Activated CD4-positive, alpha-beta memory T cell treated with anti-CD3 and anti-CD28 coated beads, Interleukin-2, amount 10 ng/mL, durations not matched to agents 7 days and 5 days (primary cell): ENCODE data around the gene PDE9A. TPM values are rescaled to one million over a fixed set of nuclear protein-coding genes. Genes with fewer than 3 reads are reported as not detected.
A peak's percentile ranks its signal among the peaks of the same experiment; 100 is the strongest.

Source experiments
- CTCF ChIA-PET: fragments of 350-600 bp; sonication (Branson Sonifier 250); formaldehyde crosslinking; loops from one replicate; lab custom pipeline; 2021; ENCODE audit warnings: antibody characterized with exemption, inconsistent platforms; lab: Charles Lee
- POLR2A ChIA-PET: fragments of 350-600 bp; sonication (Branson Sonifier 250); formaldehyde crosslinking; loops from one replicate; lab custom pipeline; 2021; ENCODE audit warnings: antibody characterized with exemption; lab: Charles Lee
- DNase-seq: peaks from one replicate; pipeline ENCODE4 v3.0.0-alpha.2; 2020
- H3K27ac Mint-ChIP-seq: one replicate; pipeline ENCODE4 v1.8.0; 2021; ENCODE audit warnings: mild to moderate bottlenecking, mixed read lengths
- H3K27me3 Mint-ChIP-seq: one replicate; pipeline ENCODE4 v1.8.0; 2021; ENCODE audit warnings: mixed read lengths
- H3K36me3 Mint-ChIP-seq: one replicate; pipeline ENCODE4 v1.8.0; 2021; ENCODE audit warnings: low read depth, mixed read lengths
- H3K4me1 Mint-ChIP-seq: one replicate; pipeline ENCODE4 v1.8.0; 2021; ENCODE audit warnings: mixed read lengths
- H3K4me3 Mint-ChIP-seq: one replicate; pipeline ENCODE4 v1.8.0; 2021; ENCODE audit warnings: mild to moderate bottlenecking, mixed read lengths
- H3K9me3 Mint-ChIP-seq: one replicate; pipeline ENCODE4 v1.8.0; 2021; ENCODE audit warnings: mixed read lengths
- total RNA-seq, 2 experiments: library from RNA; stranded (reverse); gene quantifications; one replicate each; pipeline ENCODE4 v1.2.3, GENCODE V29; 2021

PDE9A gene
- total RNA-seq, 2 experiments from 2014 or later: 13.9 to 14.3 TPM

GRCh38 chr21:42650033-42650370 lies 3.4 kb upstream of the PDE9A start:
- H3K27me3 Mint-ChIP-seq: peaks cover 35% of the 10 kb centered on the region
- H3K9me3 Mint-ChIP-seq: no peaks in the 10 kb centered on the region
- no peak overlapping the region for H3K27ac Mint-ChIP-seq
- no peak for DNase-seq
- CTCF ChIA-PET: no interaction called here
- POLR2A ChIA-PET: no interaction called here
- no peak overlapping the region for H3K4me3 Mint-ChIP-seq
- H3K36me3 Mint-ChIP-seq: peaks cover 5% of the 10 kb centered on the region
- H3K4me1 Mint-ChIP-seq: peaks cover 10% of the 10 kb centered on the region

- peaks cover 5% of the 10 kb centered on the region for H3K36me3 Mint-ChIP-seq
- no peak overlapping the region for H3K4me3 Mint-ChIP-seq
- peaks cover 41% of the 10 kb centered on the region for H3K27me3 Mint-ChIP-seq
- H3K9me3 Mint-ChIP-seq: no peaks in the 10 kb centered on the region
- no peak for DNase-seq
- no peak overlapping the region for H3K27ac Mint-ChIP-seq
- CTCF ChIA-PET: no interaction called here
- H3K4me1 Mint-ChIP-seq: peaks cover 13% of the 10 kb centered on the region
- POLR2A ChIA-PET: no interaction called here
Measured at GRCh38 chr21:42650441-42651421, 2.7 kb upstream of the PDE9A start.

DNA sequence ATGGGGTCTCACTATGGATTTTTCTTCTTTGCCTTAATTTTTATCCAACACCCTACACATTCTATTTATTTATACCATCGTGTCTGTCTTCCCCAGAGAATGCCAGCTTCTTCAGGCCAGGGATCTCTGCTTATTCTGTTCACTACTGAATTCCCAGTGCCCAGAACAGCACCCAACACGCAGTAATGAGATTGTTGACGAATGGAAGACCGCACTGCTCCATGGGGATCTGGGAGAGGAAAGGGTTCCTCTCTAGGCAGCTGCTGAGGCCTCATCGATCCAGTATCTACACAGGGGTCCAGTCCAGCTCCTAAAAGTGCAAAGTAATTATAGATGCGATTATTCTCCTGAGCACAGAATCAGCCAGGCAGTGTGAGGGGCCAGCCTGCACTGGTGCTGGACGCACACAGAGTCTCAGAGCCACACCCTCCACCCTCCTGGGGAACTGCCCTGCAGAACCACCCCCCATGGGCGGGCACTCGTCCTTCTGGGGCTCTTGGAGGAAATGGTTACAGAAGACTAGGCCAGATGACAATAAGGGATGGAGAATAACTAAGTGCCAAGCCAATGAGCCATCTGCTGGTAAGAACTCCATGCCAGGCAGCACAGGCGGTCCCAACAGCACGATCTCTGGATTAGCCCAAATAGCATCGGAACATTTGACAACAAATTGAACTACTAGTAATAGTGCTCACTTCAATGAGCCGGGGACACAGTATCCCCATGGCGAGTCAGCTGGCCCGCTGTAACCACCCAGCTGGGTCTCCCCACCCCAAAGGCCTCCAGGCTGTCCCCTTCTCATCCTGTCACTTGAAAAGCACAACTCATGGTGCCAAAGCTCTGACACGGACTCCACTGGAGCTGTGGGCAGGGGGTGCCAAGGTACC lies 1.7 kb upstream of the PDE9A start:
- peaks cover 49% of the 10 kb centered on the region for H3K27me3 Mint-ChIP-seq
- H3K36me3 Mint-ChIP-seq: peaks cover 5% of the 10 kb centered on the region
- ChIA-PET CTCF (no interaction called here), POLR2A (no interaction called here)
- H3K4me3 Mint-ChIP-seq: peak overlapping the region; percentile 14
- H3K27ac Mint-ChIP-seq: no peak overlapping the region
- no peaks in the 10 kb centered on the region for H3K9me3 Mint-ChIP-seq
- peaks cover 15% of the 10 kb centered on the region for H3K4me1 Mint-ChIP-seq
- no peak for DNase-seq

DNA sequence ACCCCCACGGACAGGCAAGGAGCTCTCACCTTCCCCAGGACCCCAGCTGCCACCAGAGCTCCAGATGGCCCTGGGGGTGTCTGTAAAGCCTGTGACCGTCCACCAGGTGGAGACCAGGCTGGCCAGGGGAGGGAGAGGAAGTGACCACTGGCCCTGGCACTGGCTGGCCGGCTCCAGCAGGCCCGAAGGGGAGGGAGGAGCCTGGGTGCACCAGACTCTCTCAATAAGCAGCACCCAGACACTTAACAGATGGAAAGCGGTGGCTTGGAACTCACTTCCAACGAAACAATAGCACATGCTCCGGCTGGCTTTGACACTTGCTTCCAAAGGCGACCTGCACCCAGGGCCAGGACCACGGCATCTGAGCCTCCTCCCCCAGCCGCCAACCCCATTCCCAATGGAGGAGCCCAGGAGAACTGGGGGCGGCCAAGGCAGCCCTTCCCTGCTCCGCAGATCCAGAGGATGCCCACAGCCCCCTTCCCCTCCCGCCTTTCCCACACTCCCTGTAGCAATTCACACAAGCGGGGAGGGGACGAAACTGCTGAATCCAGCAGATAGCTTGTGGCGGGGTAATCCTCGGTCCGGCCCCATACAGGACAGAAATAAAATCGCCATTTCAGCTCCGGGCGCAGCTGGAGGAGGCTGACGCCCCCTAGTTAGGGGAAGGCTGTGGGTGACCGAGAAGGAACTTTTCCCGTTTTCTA lies 742 bp upstream of the PDE9A start:
- H3K4me1 Mint-ChIP-seq: peaks cover 15% of the 10 kb centered on the region
- ChIA-PET POLR2A (interaction anchor here (2.1 kb wide), 1 partner anchor 32 kb away, joined by 9 read pairs; no protein-coding TSS in a partner anchor), CTCF (no interaction called here)
- H3K4me3 Mint-ChIP-seq: peak overlapping the region; percentile 61
- peaks cover 51% of the 10 kb centered on the region for H3K27me3 Mint-ChIP-seq
- H3K9me3 Mint-ChIP-seq: no peaks in the 10 kb centered on the region
- DNase-seq: no peak
- peaks cover 5% of the 10 kb centered on the region for H3K36me3 Mint-ChIP-seq
- H3K27ac Mint-ChIP-seq: no peak overlapping the region

GRCh38 chr21:42654179-42654912 lies 925 bp downstream of the PDE9A start:
- POLR2A ChIA-PET: interaction anchor here (0.9 to 2.1 kb wide), 7 partner anchors 11 to 84 kb away, joined by 3 to 9 read pairs (median 3); no protein-coding TSS in a partner anchor
- no peak for DNase-seq
- no peaks in the 10 kb centered on the region for H3K9me3 Mint-ChIP-seq
- peaks cover 47% of the 10 kb centered on the region for H3K27me3 Mint-ChIP-seq
- H3K36me3 Mint-ChIP-seq: peaks cover 5% of the 10 kb centered on the region
- CTCF ChIA-PET: interaction anchor here (0.5 to 1.1 kb wide), 4 partner anchors 30 to 189 kb away, joined by 3 to 10 read pairs (median 4); no protein-coding TSS in a partner anchor
- no peak overlapping the region for H3K27ac Mint-ChIP-seq
- peaks cover 15% of the 10 kb centered on the region for H3K4me1 Mint-ChIP-seq
- peak overlapping the region; percentile 64 for H3K4me3 Mint-ChIP-seq

DNA sequence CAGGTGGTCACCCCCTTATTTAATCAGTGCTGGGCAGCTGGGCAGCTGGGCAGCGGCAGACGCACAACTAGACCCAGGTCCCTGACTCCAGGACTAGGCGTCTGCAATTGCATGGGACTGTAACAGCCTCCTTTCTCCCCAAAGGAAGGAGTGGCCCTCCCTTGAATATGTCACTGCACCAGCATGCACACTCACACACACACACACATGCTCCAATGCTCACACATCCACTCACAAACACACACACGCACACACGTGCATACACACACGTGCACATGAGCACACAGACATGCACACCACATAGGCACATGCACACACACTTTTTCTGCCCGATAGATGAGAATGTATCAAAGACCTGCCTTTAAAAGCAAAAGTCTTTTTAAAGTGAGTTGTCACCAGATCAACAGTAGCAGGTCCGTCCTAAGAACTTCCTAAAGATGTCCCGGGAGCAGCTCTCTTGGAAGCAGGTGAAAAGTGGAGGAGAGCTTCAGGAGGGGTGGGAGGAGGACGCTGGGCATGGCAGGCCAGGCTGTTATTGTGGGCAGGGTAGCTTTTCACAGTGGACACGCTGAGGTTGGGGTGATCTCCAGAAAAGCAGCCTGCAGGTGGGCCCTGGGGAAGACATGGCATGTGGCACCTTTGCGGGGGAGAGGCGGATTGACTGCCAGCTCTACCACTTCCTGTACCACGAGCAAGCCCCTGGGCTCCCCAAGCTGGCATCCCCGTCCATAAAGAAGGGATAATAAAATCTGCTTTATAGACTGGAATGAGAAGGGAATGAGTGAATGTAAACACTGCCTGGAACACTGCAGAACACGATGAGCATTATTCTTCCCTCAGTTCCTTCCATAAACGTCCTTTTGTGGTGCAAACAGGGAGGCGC lies 1.7 kb downstream of the PDE9A start:
- DNase-seq: no peak
- POLR2A ChIA-PET: interaction anchor here (1.1 to 2.1 kb wide), 4 partner anchors 11 to 29 kb away, joined by 3 to 9 read pairs (median 4); no protein-coding TSS in a partner anchor
- no peak overlapping the region for H3K27ac Mint-ChIP-seq

DNA sequence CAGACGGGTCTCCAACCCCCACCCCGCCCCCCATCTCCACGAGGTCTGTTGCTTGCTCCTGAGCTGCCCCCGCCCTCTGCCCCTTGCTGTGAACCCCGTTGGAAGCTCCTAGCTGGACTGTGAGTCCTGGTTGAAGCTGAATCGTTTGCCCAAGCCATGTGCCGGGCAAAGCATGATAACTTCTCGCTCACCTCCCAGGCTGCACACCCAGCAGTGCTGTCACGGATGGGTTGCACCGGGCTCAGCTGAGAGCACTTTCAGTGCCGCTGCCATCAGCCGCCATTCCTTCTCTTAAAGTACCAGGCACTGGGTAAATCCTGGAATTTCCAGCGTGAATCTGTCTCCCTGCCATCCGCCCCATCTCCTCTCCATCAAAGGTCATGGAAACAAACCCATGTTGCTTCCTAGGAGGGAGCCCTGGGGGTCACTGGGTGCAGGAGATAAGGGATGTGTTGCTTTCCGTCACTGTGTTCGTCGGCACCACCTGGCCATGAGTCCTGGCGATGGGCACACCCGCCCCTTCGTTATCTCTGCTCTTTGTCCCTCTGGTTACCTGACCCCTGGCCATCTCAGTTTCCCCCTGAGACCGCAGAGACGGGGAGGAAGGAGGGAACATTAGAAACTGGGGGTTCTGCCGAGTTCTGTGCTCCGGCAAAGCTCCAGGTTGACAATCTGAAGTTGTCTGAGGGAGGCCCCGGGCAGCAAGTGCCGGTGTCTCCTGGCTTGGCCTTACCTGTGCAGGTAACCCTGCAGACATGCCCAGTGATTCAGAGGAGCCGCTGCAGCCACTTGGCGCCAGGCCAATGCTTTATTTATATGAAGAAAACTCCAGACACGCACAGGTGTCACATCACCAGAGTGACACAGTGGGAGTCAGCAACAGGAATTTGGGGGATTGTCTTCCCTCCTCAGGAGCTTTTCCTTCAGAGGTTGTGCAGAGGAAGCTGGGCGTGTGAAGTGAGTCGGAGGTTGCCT lies 2.7 kb downstream of the PDE9A start:
- peaks cover 45% of the 10 kb centered on the region for H3K27me3 Mint-ChIP-seq
- H3K27ac Mint-ChIP-seq: no peak overlapping the region
- no peak overlapping the region for H3K4me3 Mint-ChIP-seq
- peaks cover 15% of the 10 kb centered on the region for H3K4me1 Mint-ChIP-seq
- ChIA-PET POLR2A (interaction anchor here (1.1 to 1.5 kb wide), 2 partner anchors 10 to 22 kb away, joined by 3 to 4 read pairs; no protein-coding TSS in a partner anchor), CTCF (interaction anchor here (0.5 to 1.0 kb wide), 2 partner anchors 164 to 579 kb away, joined by 3 read pairs; no protein-coding TSS in a partner anchor)
- no peak for DNase-seq
- no peaks in the 10 kb centered on the region for H3K9me3 Mint-ChIP-seq
- peaks cover 5% of the 10 kb centered on the region for H3K36me3 Mint-ChIP-seq

More for the DNA sequence above, 1.7 kb downstream of the PDE9A start:
- Mint-ChIP-seq H3K36me3 (peaks cover 5% of the 10 kb centered on the region), H3K4me3 (peak overlapping the region; percentile 64), H3K4me1 (peaks cover 15% of the 10 kb centered on the region), H3K9me3 (no peaks in the 10 kb centered on the region), H3K27me3 (peaks cover 47% of the 10 kb centered on the region)
- CTCF ChIA-PET: interaction anchor here (0.9 to 1.1 kb wide), 2 partner anchors 60 to 163 kb away, joined by 3 read pairs; no protein-coding TSS in a partner anchor

GRCh38 chr21:42656872-42657271 lies 3.5 kb downstream of the PDE9A start:
- Mint-ChIP-seq H3K27me3 (peaks cover 37% of the 10 kb centered on the region), H3K36me3 (peaks cover 5% of the 10 kb centered on the region), H3K4me3 (no peak overlapping the region), H3K4me1 (peaks cover 15% of the 10 kb centered on the region), H3K9me3 (no peaks in the 10 kb centered on the region), H3K27ac (no peak overlapping the region)
- no peak for DNase-seq
- CTCF ChIA-PET: interaction anchor here (1.0 kb wide), 1 partner anchor 163 kb away, joined by 3 read pairs; no protein-coding TSS in a partner anchor
- POLR2A ChIA-PET: no interaction called here

- Mint-ChIP-seq H3K4me1 (peaks cover 15% of the 10 kb centered on the region), H3K9me3 (no peaks in the 10 kb centered on the region)
Measured at GRCh38 chr21:42657676-42658319, 4.4 kb downstream of the PDE9A start.

More at GRCh38 chr21:42657676-42658319, 4.4 kb downstream of the PDE9A start:
- CTCF ChIA-PET: no interaction called here
- DNase-seq: no peak
- Mint-ChIP-seq H3K27ac (no peak overlapping the region), H3K4me3 (no peak overlapping the region), H3K27me3 (peaks cover 27% of the 10 kb centered on the region), H3K36me3 (peaks cover 5% of the 10 kb centered on the region)
- POLR2A ChIA-PET: no interaction called here
